ENCODE data around the gene GRB2.
"Not testable (repeated sequence)": the region's sequence is repeated elsewhere in the genome, so short reads cannot be mapped to it uniquely, and the experiment has no call there.

Gene GRB2

GRCh38 chr17:75393523-75394331 lies 11.8 kb downstream of the GRB2 start:
- H3K9me3 Mint-ChIP-seq = no peaks in the 10 kb centered on the region
- H3K27me3 Mint-ChIP-seq = no peaks in the 10 kb centered on the region

DNA sequence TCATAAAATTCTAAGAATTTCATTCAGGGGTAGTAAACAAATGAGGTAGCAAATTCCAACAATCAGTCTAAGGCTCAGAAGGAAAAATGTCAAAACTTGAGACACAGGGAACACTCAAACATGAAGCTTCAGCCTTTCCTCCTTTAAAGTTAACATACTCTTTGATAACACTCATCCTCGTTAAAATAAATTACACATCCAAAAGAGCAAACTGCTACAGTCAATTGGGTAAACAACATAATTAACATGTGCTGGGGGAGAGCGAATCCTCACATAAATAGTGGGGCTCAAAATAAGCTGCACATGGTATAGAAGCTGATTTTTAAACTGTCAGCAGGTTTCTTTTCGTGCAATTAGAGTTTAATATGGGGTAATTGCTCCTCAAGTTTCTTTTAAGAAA lies 12.9 kb downstream of the GRB2 start:
- H3K27me3 Mint-ChIP-seq = no peaks in the 10 kb centered on the region
- DNase-seq (ENCODE audit: low spot score in 2 of 2) (no peak), ATAC-seq (replicated peaks; ENCODE audit: extremely low read depth, poor library complexity, severe bottlenecking) (no peak)
- H3K4me1 Mint-ChIP-seq = peaks cover 84% of the 10 kb centered on the region
- peaks cover 45% of the 10 kb centered on the region for H3K36me3 Mint-ChIP-seq (ENCODE audit: insufficient read depth)
- H3K4me3 Mint-ChIP-seq = peak overlapping the region; percentile 90
- H3K9me3 Mint-ChIP-seq = no peaks in the 10 kb centered on the region
- peak overlapping the region; percentile 78 for H3K27ac Mint-ChIP-seq (ENCODE audit: low read depth)

More at GRCh38 chr17:75393523-75394331, 11.8 kb downstream of the GRB2 start:
- peak; percentile 86 for ATAC-seq (replicated peaks; ENCODE audit: extremely low read depth, poor library complexity, severe bottlenecking)
- DNase-seq (ENCODE audit: low spot score in 2 of 2) = peak; percentile 62 to 63
- peak overlapping the region; percentile 78 for H3K27ac Mint-ChIP-seq (ENCODE audit: low read depth)
- H3K4me1 Mint-ChIP-seq = peaks cover 79% of the 10 kb centered on the region
- peaks cover 43% of the 10 kb centered on the region for H3K36me3 Mint-ChIP-seq (ENCODE audit: insufficient read depth)
- H3K4me3 Mint-ChIP-seq = peak overlapping the region; percentile 90

DNA sequence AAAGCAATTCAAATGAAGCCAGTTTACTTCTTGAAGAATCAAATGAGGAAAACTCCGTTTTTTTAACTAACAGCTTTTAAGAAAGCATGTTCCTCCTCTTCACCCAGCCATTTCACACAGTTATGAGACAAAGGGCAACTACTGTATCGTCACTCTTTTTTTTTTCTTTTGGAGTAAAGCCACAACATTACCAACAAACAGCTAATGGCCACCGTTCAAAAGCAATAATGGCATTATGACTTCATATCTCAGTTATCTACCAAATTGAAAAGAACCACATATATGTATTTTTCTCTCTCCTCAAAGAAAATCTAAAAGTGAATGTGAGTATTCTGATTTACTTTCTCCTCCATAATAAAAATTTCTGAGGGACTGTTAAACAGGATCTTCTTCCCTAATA lies 14.5 kb downstream of the GRB2 start:
- Mint-ChIP-seq H3K27ac (ENCODE audit: low read depth) (peak overlapping the region; percentile 23), H3K36me3 (ENCODE audit: insufficient read depth) (peaks cover 55% of the 10 kb centered on the region), H3K4me3 (no peak overlapping the region), H3K4me1 (peaks cover 80% of the 10 kb centered on the region), H3K27me3 (no peaks in the 10 kb centered on the region), H3K9me3 (no peaks in the 10 kb centered on the region)
- DNase-seq (ENCODE audit: low spot score in 2 of 2) (no peak), ATAC-seq (replicated peaks; ENCODE audit: extremely low read depth, poor library complexity, severe bottlenecking) (no peak)

GRCh38 chr17:75388476-75389030 lies 16.9 kb downstream of the GRB2 start:
- Mint-ChIP-seq H3K36me3 (ENCODE audit: insufficient read depth) (peaks cover 56% of the 10 kb centered on the region), H3K9me3 (no peaks in the 10 kb centered on the region), H3K4me3 (peak overlapping the region; percentile 4), H3K27ac (ENCODE audit: low read depth) (peak overlapping the region; percentile 5), H3K4me1 (peaks cover 69% of the 10 kb centered on the region), H3K27me3 (no peaks in the 10 kb centered on the region)
- DNase-seq (ENCODE audit: low spot score in 2 of 2) = no peak
- no peak for ATAC-seq (replicated peaks; ENCODE audit: extremely low read depth, poor library complexity, severe bottlenecking)

DNA sequence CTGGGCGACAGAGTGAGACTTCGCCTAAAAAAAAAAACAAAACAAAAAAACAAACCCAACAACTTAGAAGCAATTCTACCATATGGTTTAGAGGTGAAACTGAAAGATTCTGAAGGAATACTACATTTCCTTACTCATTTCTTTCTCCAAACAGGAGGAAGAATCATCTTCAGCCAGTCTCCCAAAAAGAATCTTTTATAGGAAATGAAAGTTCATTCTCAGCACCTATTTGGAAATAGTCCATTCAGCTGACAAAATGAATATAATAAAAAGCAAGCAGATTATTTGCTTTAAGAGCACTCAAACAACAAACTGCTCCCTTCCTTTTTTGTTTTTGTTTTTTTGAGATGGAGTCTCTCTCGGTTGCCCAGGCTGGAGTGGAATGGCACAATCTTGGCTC lies 17.7 kb downstream of the GRB2 start:
- ATAC-seq (replicated peaks; ENCODE audit: extremely low read depth, poor library complexity, severe bottlenecking) (no peak), DNase-seq (ENCODE audit: low spot score in 2 of 2) (no peak)
- H3K27me3 Mint-ChIP-seq = no peaks in the 10 kb centered on the region
- H3K4me3 Mint-ChIP-seq = no peak overlapping the region
- peaks cover 62% of the 10 kb centered on the region for H3K4me1 Mint-ChIP-seq
- H3K9me3 Mint-ChIP-seq = no peaks in the 10 kb centered on the region
- H3K27ac Mint-ChIP-seq (ENCODE audit: low read depth) = peak overlapping the region; percentile 5
- peaks cover 52% of the 10 kb centered on the region for H3K36me3 Mint-ChIP-seq (ENCODE audit: insufficient read depth)

DNA sequence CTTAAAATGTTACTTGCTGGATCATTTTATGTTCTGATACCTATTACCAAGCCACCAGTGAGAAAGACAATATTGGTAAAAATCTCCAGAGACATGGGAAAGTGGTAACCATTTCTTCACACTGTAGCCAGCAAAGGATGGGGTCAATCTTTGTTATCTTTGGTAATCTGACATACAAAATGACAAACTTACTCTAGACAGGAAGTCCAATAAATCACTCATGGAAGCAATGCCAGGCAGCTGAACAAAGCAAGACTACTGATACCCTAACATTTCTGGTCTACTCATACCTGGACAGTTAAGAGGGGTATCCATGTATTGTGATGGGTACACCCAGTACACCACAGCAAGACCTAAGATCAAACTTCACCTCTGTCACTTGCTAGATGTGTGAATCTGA lies 19.0 kb downstream of the GRB2 start:
- no peak overlapping the region for H3K4me3 Mint-ChIP-seq
- peaks cover 44% of the 10 kb centered on the region for H3K36me3 Mint-ChIP-seq (ENCODE audit: insufficient read depth)
- no peak overlapping the region for H3K27ac Mint-ChIP-seq (ENCODE audit: low read depth)
- DNase-seq (ENCODE audit: low spot score in 2 of 2) (no peak), ATAC-seq (replicated peaks; ENCODE audit: extremely low read depth, poor library complexity, severe bottlenecking) (no peak)
- no peaks in the 10 kb centered on the region for H3K27me3 Mint-ChIP-seq
- no peaks in the 10 kb centered on the region for H3K9me3 Mint-ChIP-seq
- peaks cover 54% of the 10 kb centered on the region for H3K4me1 Mint-ChIP-seq

GRCh38 chr17:75384751-75385150 lies 20.7 kb downstream of the GRB2 start:
- no peak overlapping the region for H3K4me3 Mint-ChIP-seq

DNA sequence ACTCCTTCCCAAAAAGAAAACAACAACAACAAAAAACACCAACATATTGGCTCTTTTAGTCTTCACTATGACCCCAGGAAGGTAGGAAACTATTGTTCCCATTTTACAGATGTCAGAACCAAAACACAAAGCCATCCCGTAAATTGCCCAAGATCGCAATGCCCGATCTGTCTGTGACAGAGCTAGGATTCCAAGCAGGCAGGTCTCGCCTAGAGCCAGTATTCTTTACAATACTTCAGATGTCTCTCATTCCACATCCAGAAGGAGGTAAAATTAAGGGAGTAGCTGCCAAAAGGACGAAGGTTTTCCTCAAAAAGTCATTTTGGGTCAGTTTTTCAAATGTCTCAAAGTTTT lies 21.7 kb downstream of the GRB2 start:
- Mint-ChIP-seq H3K9me3 (no peaks in the 10 kb centered on the region), H3K27me3 (no peaks in the 10 kb centered on the region), H3K36me3 (ENCODE audit: insufficient read depth) (peaks cover 25% of the 10 kb centered on the region), H3K4me3 (no peak overlapping the region), H3K27ac (ENCODE audit: low read depth) (no peak overlapping the region), H3K4me1 (peaks cover 49% of the 10 kb centered on the region)
- ATAC-seq (replicated peaks; ENCODE audit: extremely low read depth, poor library complexity, severe bottlenecking) (no peak), DNase-seq (ENCODE audit: low spot score in 2 of 2) (no peak)

More at GRCh38 chr17:75384751-75385150, 20.7 kb downstream of the GRB2 start:
- H3K4me1 Mint-ChIP-seq = peaks cover 52% of the 10 kb centered on the region
- ATAC-seq (replicated peaks; ENCODE audit: extremely low read depth, poor library complexity, severe bottlenecking) (no peak), DNase-seq (ENCODE audit: low spot score in 2 of 2) (no peak)
- H3K9me3 Mint-ChIP-seq = no peaks in the 10 kb centered on the region
- peaks cover 31% of the 10 kb centered on the region for H3K36me3 Mint-ChIP-seq (ENCODE audit: insufficient read depth)
- peak overlapping the region; percentile 32 for H3K27ac Mint-ChIP-seq (ENCODE audit: low read depth)
- no peaks in the 10 kb centered on the region for H3K27me3 Mint-ChIP-seq

DNA sequence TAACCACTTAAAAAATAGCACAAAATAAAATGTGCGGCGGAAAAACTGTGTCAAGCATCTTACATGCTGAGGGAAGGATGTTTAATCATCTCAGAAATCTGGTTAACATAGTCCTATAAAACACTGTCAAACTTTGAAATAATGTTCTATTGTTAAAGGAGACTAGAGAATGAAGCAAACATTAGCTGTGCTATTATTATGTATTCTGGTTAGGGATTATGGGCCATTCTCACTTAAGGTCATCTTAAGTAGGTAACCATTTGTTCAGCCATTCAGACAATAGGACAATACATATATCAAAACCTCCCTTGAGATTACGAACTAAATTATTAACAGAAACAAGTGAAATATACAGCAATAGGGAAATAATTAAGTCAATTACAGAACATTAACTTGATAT lies 24.7 kb downstream of the GRB2 start:
- Mint-ChIP-seq H3K9me3 (no peaks in the 10 kb centered on the region), H3K27me3 (no peaks in the 10 kb centered on the region), H3K4me3 (no peak overlapping the region), H3K36me3 (ENCODE audit: insufficient read depth) (peaks cover 22% of the 10 kb centered on the region), H3K27ac (ENCODE audit: low read depth) (no peak overlapping the region), H3K4me1 (peaks cover 44% of the 10 kb centered on the region)
- ATAC-seq (replicated peaks; ENCODE audit: extremely low read depth, poor library complexity, severe bottlenecking) = no peak
- DNase-seq (ENCODE audit: low spot score in 2 of 2) = no peak

DNA sequence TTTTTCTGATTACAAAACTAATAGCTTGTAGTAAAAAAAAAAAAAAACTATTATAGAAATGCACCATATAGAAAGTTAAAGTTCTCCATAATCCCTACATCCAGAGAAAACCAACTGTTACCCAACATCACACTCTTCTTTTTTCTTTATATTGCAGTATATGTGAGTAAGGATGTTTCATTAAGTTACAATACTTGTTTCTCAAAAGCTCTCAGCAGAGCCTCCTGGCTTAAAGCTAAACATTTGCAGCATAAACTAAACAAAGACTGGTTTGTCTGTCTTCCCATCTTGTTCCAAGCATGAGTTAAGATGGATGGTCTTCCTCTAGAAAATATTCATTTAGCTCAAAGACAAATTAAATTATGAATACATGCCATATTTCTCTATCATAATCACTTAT lies 25.2 kb downstream of the GRB2 start:
- ATAC-seq (replicated peaks; ENCODE audit: extremely low read depth, poor library complexity, severe bottlenecking) (no peak), DNase-seq (ENCODE audit: low spot score in 2 of 2) (no peak)
- H3K4me3 Mint-ChIP-seq = no peak overlapping the region
- peaks cover 27% of the 10 kb centered on the region for H3K36me3 Mint-ChIP-seq (ENCODE audit: insufficient read depth)
- no peak overlapping the region for H3K27ac Mint-ChIP-seq (ENCODE audit: low read depth)
- peaks cover 44% of the 10 kb centered on the region for H3K4me1 Mint-ChIP-seq
- no peaks in the 10 kb centered on the region for H3K9me3 Mint-ChIP-seq
- H3K27me3 Mint-ChIP-seq = no peaks in the 10 kb centered on the region

DNA sequence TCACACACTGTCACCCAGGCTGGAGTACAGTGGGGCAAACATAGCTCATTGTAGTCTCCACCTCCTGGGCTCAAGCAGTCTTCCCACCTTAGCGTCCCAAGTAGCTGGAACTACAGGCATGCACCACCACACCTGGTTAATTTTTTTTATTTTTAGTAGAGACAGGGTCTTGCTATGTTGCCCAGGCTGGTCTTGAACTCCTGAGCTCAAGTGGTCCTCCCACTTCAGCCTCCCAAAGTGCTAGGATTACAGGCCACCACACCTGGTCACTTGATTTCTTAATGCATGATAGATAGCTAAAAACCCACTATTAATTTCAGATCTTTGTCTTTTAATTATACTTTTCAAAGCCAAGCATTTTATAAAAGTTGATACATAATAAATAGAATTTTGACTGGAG lies 26.1 kb downstream of the GRB2 start:
- not testable (repeated sequence) for H3K9me3 Mint-ChIP-seq; H3K27me3 Mint-ChIP-seq; H3K27ac Mint-ChIP-seq (ENCODE audit: low read depth); H3K4me3 Mint-ChIP-seq; DNase-seq (ENCODE audit: low spot score in 2 of 2); ATAC-seq (replicated peaks; ENCODE audit: extremely low read depth, poor library complexity, severe bottlenecking)
- H3K36me3 Mint-ChIP-seq (ENCODE audit: insufficient read depth) = peaks cover 30% of the 10 kb centered on the region
- peaks cover 46% of the 10 kb centered on the region for H3K4me1 Mint-ChIP-seq

- ATAC-seq (replicated peaks; ENCODE audit: extremely low read depth, poor library complexity, severe bottlenecking) (no peak), DNase-seq (ENCODE audit: low spot score in 2 of 2) (no peak)
- Mint-ChIP-seq H3K27ac (ENCODE audit: low read depth) (no peak overlapping the region), H3K9me3 (no peaks in the 10 kb centered on the region), H3K4me3 (no peak overlapping the region), H3K27me3 (no peaks in the 10 kb centered on the region), H3K36me3 (ENCODE audit: insufficient read depth) (peaks cover 39% of the 10 kb centered on the region), H3K4me1 (peaks cover 55% of the 10 kb centered on the region)
These were observed 32.2 kb downstream of the GRB2 start for GRCh38 chr17:75373280-75373679.

- H3K4me3 Mint-ChIP-seq = peak overlapping the region; percentile 39
- ATAC-seq (replicated peaks; ENCODE audit: extremely low read depth, poor library complexity, severe bottlenecking) (peak; percentile 54), DNase-seq (ENCODE audit: low spot score in 2 of 2) (no peak)
- peaks cover 54% of the 10 kb centered on the region for H3K4me1 Mint-ChIP-seq
- H3K9me3 Mint-ChIP-seq = no peaks in the 10 kb centered on the region
- peaks cover 35% of the 10 kb centered on the region for H3K36me3 Mint-ChIP-seq (ENCODE audit: insufficient read depth)
- H3K27ac Mint-ChIP-seq (ENCODE audit: low read depth) = peak overlapping the region; percentile 59
- no peaks in the 10 kb centered on the region for H3K27me3 Mint-ChIP-seq
These were observed 33.5 kb downstream of the GRB2 start for GRCh38 chr17:75371981-75372380.
